Adrenal gland (tissue), 5 donors: Measurements from ENCODE around the gene TEKT5.

ENCODE experiments used
- POLR2A ChIP-seq, 2 donors: fragments of 450-650 bp; IDR thresholded peaks; one replicate each; pipeline ENCODE4 v1.6.1; 2017; ENCODE audit warnings: antibody characterized with exemption in 2 of 2, mild to moderate bottlenecking in 2 of 2, moderate library complexity in 1 of 2
- TF ChIP-seq, protein P1 (sequence below), 6 experiments: fragments of 450-650 bp in 4 of 6; fragments of 200-600 bp in 2 of 6; sonication (generic) in 1 of 6; IDR thresholded peaks; 1 replicate in 5 of 6; 2 replicates in 1 of 6; pipeline versions ENCODE4 v1.5.1 to v1.8.0; 2016 to 2021; ENCODE audit warnings: antibody characterized with exemption in 6 of 6, mild to moderate bottlenecking in 2 of 6, moderate library complexity in 1 of 6
- donor health status: DM: no; HTN: no; CAD: no.

GRCh38 chr16:10688726-10689125, 6.0 kb downstream of the TEKT5 start:
- TF ChIP-seq, protein P1, sequence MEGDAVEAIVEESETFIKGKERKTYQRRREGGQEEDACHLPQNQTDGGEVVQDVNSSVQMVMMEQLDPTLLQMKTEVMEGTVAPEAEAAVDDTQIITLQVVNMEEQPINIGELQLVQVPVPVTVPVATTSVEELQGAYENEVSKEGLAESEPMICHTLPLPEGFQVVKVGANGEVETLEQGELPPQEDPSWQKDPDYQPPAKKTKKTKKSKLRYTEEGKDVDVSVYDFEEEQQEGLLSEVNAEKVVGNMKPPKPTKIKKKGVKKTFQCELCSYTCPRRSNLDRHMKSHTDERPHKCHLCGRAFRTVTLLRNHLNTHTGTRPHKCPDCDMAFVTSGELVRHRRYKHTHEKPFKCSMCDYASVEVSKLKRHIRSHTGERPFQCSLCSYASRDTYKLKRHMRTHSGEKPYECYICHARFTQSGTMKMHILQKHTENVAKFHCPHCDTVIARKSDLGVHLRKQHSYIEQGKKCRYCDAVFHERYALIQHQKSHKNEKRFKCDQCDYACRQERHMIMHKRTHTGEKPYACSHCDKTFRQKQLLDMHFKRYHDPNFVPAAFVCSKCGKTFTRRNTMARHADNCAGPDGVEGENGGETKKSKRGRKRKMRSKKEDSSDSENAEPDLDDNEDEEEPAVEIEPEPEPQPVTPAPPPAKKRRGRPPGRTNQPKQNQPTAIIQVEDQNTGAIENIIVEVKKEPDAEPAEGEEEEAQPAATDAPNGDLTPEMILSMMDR (IDR thresholded peaks at IDR 0.05) = no peak
- no peak for TF ChIP-seq POLR2A (IDR thresholded peaks at IDR 0.05)
